GM12878 (cell line): Measurements from ENCODE around the gene PRDM1. TPM values are rescaled to one million over a fixed set of nuclear protein-coding genes. Genes with fewer than 3 reads are reported as not detected.

Source experiments
- ATF7 ChIP-seq: fragments of 450-650 bp; IDR thresholded peaks from 2 replicates; pipeline ENCODE4 v1.6.1; 2016; ENCODE audit warnings: low read depth, mild to moderate bottlenecking
- CHD1 ChIP-seq: IDR thresholded peaks from 2 replicates; pipeline ENCODE4 v1.6.1; 2012; ENCODE audit warnings: low read depth, low read length, improper control_type of control experiment
- CHD4 ChIP-seq: fragments of 200-600 bp; sonication (generic); IDR thresholded peaks from 2 replicates; pipeline ENCODE4 v1.6.1; 2016; ENCODE audit warnings: mild to moderate bottlenecking
- ELK1 ChIP-seq: IDR thresholded peaks from 2 replicates; pipeline ENCODE4 v1.6.1; 2012; ENCODE audit warnings: low read depth, low read length, improper control_type of control experiment
- EZH2 ChIP-seq: IDR thresholded peaks from 2 replicates; pipeline ENCODE4 v1.6.1; 2012; ENCODE audit warnings: low read depth, mild to moderate bottlenecking, control low read depth, inconsistent platforms, low read length, borderline replicate concordance; ENCODE audit not compliant: control insufficient read depth
- HDAC6 ChIP-seq: fragments of 200-600 bp; sonication (generic); IDR thresholded peaks from one replicate; pipeline ENCODE4 v1.8.0; 2017; ENCODE audit warnings: antibody characterized with exemption; ENCODE audit not compliant: unreplicated experiment
- IKZF2 ChIP-seq, 2 experiments: fragments of 450-650 bp; IDR thresholded peaks; 2 replicates each; pipeline ENCODE4 v1.6.1; 2017; ENCODE audit warnings: mild to moderate bottlenecking in 2 of 2, moderate library complexity in 2 of 2
- MXI1 ChIP-seq: fragments of 150-350 bp; IDR thresholded peaks from 2 replicates; pipeline ENCODE4 v1.6.1; 2011; ENCODE audit warnings: low read depth, mild to moderate bottlenecking, inconsistent platforms, low read length, improper control_type of control experiment
- NR2C1 ChIP-seq: fragments of 450-650 bp; IDR thresholded peaks from 2 replicates; pipeline ENCODE4 v1.6.1; 2017; ENCODE audit warnings: antibody characterized with exemption, mild to moderate bottlenecking, moderate library complexity
- PML ChIP-seq: IDR thresholded peaks from 2 replicates; pipeline ENCODE4 v1.6.1; 2012; ENCODE audit warnings: low read length, inconsistent platforms
- RBBP5 ChIP-seq: fragments of 200-600 bp; sonication (generic); conservative IDR thresholded peaks from 2 replicates; pipeline ENCODE4 v1.6.1; 2016
- RFX5 ChIP-seq: IDR thresholded peaks from 2 replicates; pipeline ENCODE4 v1.6.1; 2011; ENCODE audit warnings: low read depth, low read length, improper control_type of control experiment
- SIX5 ChIP-seq: IDR thresholded peaks from 2 replicates; pipeline ENCODE4 v1.6.1; 2011; ENCODE audit warnings: mild to moderate bottlenecking, low read depth, low read length, moderate library complexity; ENCODE audit not compliant: severe bottlenecking
- SMAD5 ChIP-seq: IDR thresholded peaks from 2 replicates; pipeline ENCODE4 v1.6.1; 2016; ENCODE audit warnings: antibody characterized with exemption, low read depth
- SMARCA5 ChIP-seq: fragments of 450-650 bp; IDR thresholded peaks from 2 replicates; pipeline ENCODE4 v1.6.1; 2017; ENCODE audit warnings: mild to moderate bottlenecking
- SMC3 ChIP-seq: IDR thresholded peaks from 2 replicates; pipeline ENCODE4 v1.6.1; 2011; ENCODE audit warnings: low read length, improper control_type of control experiment, borderline replicate concordance
- SREBF1 ChIP-seq: IDR thresholded peaks from 2 replicates; pipeline ENCODE4 v1.6.1; 2012; ENCODE audit warnings: mild to moderate bottlenecking, low read length
- SRF ChIP-seq, 2 experiments: IDR thresholded peaks; 2 replicates each; pipeline ENCODE4 v1.6.1; 2011; ENCODE audit warnings: low read depth in 2 of 2, low read length in 2 of 2, mild to moderate bottlenecking in 1 of 2, moderate library complexity in 1 of 2
- SUZ12 ChIP-seq: fragments of 200-600 bp; sonication (generic); IDR thresholded peaks from one replicate; pipeline ENCODE4 v1.6.1; 2018; ENCODE audit warnings: antibody characterized with exemption, mild to moderate bottlenecking; ENCODE audit not compliant: unreplicated experiment
- TCF12 ChIP-seq: IDR thresholded peaks from 2 replicates; pipeline ENCODE4 v1.6.1; 2011; ENCODE audit warnings: low read depth, mild to moderate bottlenecking, low read length
- USF1 ChIP-seq: IDR thresholded peaks from 2 replicates; pipeline ENCODE4 v1.6.1; 2011; ENCODE audit warnings: borderline replicate concordance, low read depth, mild to moderate bottlenecking, moderate library complexity, mixed read lengths, low read length; ENCODE audit not compliant: insufficient read depth; ENCODE audit errors: extremely low read length
- ZBTB11 ChIP-seq: fragments of 450-650 bp; formaldehyde crosslinking; IDR thresholded peaks from 2 replicates; pipeline ENCODE4 v1.5.0; 2022; ENCODE audit warnings: mild to moderate bottlenecking, missing genetic modification characterization
- ZBTB33 ChIP-seq: fragments of 450-650 bp; IDR thresholded peaks from 2 replicates; pipeline ENCODE4 v1.6.1; 2017; ENCODE audit warnings: mild to moderate bottlenecking
- polyA plus RNA-seq, 11 experiments: library from polyadenylated mRNA; depleted of rRNA in 4 of 11; unstranded in 6 of 11; stranded (reverse) in 5 of 11; fragments of >200 nt; fragmentation: Nextera tagmentation in 4 of 11; fragmentation: Illumina TruSeq in 1 of 11; extraction: Ambion mirVana in 4 of 11; extraction: Trizol in 1 of 11; gene quantifications; 1 replicate in 1 of 11; 2 replicates in 10 of 11; pipeline versions ENCODE4 v1.2.1 to v1.2.3, GENCODE V29; 2011 to 2016; ENCODE audit warnings: inconsistent platforms in 2 of 11, missing spikeins in 2 of 11, low read depth in 1 of 11
- total RNA-seq, 4 experiments: library from RNA; depleted of rRNA in 3 of 4; stranded (reverse); fragments of >200 nt in 3 of 4; fragmentation: Illumina TruSeq in 1 of 4; extraction: Trizol in 1 of 4; gene quantifications; 2 replicates each; pipeline versions ENCODE4 v1.2.1 to v1.2.3, GENCODE V29; 2013 to 2021

PRDM1 gene
- total and polyA plus RNA-seq, 10 of the 15 experiments (the other 5 are each of a cell fraction or from before 2014, with no cell fraction given), result 1.9 to 15.8 (median 4.1) TPM

GRCh38 chr6:106098383-106099234 is 12.5 kb downstream of the PRDM1 start (continued):
- TF ChIP-seq CHD1 (no peak), ELK1 (no peak), RFX5 (no peak), ZBTB33 (no peak), TCF12 (no peak), RBBP5 (no peak), USF1 (no peak), NR2C1 (no peak), SRF (IDR thresholded peaks at IDR 0.05; ENCODE audit: low read depth in 2 of 2, low read length in 2 of 2) (no peak), ZBTB11 (no peak), SMC3 (0 out of 2 replicates have a peak, but pooled peaks have one; percentile 4), EZH2 (no peak), MXI1 (peak; percentile 21; the same call in 1 of the 2 replicates), SUZ12 (no peak), IKZF2 (IDR thresholded peaks at IDR 0.05) (peak; percentile 38 to 52; a peak in 3 of 4 replicates), CHD4 (no peak), ATF7 (peak; percentile 63), SIX5 (no peak), PML (no peak), SREBF1 (no peak), SMAD5 (no peak), SMARCA5 (no peak), HDAC6 (no peak)
